HUDEP-2 (cell line): ENCODE measurements around the gene LMBR1.
"Not testable (repeated sequence)": the region's sequence is repeated elsewhere in the genome, so short reads cannot be mapped to it uniquely, and the experiment has no call there.

Experiments
- DNase-seq, 76 experiments: peaks; one replicate each; lab custom pipeline; 2025; ENCODE audit not compliant: unreplicated experiment in 76 of 76; lab: John Stamatoyannopoulos, UW

Gene LMBR1

DNA sequence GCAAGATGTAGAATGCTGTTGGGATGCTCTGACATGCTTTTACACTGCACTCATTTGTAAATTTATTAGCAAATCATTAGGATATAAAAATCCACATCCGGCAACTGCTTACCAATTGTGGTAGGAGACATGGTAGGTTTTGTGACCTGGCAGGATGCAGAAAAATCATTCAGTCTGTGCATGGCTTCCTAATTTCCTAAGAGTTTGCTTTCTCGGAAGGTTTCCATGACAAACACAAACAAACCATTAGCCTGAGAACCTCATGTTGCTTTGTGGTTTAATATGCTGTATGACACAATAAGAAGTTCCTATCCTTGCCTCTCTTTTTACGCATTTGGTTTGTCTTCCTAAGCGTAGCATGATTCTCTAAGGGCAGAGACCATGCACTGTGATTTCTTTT, 14.7 kb upstream of the LMBR1 start:
- DNase-seq: no peak

DNA sequence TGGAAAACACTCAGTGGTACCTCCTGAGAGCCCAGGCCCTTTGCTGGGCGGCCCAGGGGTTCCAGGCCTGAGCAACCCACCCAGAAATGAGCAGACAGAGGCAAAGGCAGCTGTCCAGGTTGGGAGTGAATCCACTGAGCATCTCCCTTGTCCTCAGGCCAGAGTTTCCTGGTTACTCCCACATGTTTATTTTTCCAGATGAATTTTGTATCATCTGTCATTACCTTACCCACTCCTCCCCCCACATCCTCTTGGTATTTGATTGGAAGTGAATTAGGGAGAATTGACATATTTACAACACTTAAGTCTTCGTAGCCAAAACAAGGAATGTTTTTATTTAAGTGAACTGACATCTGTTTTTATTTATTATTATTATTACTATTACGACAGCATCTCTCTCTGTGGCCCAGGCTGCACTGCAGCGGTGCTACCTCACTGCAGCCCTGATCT, 13.2 kb upstream of the LMBR1 start:
- DNase-seq: no peak

DNA sequence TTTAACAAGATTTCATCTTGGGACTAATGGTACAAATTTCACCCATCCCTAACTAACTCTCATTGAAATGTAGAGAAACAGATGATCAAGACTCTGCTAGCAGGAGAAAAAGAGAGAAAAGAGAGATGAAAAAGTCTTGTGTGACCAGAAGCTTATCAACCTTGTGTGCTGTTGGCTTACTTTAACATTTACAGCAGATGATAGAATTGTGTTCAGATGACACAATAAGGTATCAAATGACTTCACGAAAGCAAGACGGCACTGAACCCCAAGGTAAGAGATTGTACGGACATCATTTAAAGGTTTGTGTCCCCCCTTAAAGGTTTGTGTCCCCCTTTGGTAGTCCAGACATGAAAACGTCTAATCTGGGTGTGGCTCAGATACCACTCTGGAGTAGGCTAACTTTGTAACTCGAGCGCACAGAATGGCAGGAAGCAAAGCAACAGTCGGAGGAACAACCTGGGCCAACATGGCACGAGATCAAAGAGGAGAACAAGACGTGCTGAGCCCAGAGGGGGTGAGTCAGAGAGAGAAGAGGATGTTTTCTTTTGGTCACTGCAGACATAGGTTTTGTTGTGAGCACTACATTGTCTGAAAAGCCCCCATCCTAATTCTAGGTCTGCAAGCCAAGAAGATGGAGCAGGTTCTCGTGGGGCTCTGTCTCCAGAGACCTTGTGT, 10.4 kb upstream of the LMBR1 start:
- DNase-seq: no peak

DNA sequence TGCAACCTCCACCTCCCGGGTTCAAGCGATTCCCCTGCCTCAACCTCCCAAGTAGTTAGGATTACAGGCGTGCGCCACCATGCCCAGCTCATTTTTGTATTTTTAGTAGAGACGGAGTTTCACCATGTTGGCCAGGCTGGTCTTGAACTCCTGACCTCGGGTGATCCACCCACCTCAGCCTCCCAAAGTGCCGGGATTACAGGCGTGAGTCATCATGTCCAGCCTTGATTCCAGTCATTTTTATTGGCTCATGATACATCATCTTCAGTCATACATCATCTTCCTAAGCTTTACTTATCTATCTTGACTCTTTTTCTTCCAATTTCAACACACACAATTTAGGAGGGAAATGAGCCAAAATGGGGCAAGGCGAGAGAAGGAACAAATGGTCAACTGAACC, 7.1 kb upstream of the LMBR1 start:
- not testable (repeated sequence) for DNase-seq

DNA sequence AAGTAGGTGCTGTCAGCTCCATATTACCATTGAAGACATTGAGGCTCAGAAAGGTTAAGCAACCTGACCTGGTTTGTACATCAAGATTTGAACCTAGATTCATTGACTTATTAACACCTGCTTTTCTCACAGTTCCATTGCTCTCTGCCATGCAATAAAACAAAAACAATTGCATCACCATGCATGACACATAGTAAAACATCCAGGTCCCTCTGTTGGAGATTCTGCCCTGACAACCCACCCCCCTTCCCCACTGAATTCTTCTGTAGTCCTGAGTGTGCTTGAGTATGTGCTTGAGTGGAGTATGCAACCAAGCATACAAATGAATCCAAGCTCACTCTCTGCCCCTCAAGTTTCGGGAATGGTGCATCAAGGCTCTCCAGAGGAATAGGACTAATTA, 6.0 kb upstream of the LMBR1 start:
- no peak for DNase-seq

DNA sequence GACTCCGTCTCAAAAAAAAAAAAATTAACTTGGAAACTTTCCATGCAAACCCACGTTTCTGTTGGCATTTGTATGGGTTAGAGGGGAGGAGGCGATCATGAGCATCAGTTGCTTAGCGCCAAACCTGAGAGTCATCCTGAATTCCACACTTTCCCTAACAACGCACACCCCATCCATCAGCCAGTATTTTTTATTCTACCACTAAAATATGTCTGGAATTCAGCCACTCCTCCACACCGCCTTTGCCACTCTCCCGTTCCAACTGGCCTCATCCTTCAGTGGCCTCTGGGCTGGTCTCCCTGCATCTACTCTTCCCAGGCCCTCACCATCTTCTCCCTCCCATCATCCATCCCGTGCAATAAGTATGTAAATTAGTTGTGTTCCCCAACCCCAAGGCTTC, 4.7 kb upstream of the LMBR1 start:
- no peak for DNase-seq

DNA sequence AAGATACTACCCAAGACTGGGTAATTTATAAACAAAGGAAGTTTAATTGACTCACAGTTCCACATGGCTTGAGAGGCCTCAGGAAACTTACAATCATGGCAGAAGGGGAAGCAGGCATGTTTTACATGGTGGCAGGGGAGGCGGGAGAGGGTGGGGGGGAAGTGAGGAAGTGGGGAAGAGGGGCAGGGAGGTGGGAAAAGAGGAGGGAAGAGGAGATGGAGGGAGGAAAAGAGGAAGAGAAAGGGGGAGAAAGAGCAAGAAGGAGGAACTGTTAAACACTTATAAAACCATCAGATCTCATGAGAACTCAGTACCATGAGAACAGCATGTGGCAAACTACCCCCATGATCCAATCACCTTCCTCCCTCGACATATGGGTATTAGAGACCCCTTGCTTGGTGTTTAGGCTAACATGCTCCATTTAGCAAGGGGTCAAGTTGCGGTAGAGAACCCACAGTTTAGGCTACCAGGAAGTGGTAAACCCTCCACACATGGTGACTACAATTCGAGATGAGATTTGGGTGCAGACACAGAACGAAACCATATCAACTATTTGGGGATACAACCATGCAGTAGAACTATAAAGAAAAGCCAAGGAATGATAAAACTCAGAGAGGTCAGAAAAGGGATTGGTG, 3.5 kb upstream of the LMBR1 start:
- no peak for DNase-seq

DNA sequence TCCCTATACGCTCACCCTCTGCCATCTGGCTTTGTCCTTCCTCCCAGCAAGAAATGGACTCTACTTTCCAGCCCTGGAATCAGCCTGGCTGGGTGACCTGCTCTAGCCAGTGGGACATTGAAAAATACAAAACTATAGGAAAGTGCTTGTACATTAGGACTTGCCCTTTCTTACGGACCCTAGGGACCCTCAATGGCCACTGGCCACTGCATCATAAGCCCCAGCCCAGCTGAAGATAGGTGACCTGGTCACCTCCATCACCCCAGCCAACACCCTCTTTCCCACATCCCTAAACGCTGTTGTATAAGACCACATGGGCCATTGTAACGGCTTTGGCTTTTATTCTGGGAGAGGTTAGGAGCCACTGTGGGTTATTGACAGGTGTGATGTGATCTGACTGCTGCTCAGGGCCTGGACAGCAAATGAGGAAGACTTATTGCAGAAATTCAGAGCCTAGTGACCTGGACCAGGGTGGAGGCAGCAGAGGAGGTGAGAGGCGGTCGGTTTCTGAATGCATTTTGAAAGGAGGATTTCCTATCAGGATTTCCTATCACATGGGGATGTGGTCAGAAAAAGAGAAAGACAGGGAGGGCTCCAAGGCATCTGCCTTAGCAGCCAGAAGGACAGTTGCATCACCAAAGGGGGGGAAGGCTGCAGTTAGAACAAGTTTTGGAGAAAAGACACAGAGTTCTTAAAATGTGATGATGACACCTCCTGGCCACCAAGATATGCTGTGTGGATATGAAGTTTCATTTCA, 2.2 kb upstream of the LMBR1 start:
- no peak for DNase-seq

DNA sequence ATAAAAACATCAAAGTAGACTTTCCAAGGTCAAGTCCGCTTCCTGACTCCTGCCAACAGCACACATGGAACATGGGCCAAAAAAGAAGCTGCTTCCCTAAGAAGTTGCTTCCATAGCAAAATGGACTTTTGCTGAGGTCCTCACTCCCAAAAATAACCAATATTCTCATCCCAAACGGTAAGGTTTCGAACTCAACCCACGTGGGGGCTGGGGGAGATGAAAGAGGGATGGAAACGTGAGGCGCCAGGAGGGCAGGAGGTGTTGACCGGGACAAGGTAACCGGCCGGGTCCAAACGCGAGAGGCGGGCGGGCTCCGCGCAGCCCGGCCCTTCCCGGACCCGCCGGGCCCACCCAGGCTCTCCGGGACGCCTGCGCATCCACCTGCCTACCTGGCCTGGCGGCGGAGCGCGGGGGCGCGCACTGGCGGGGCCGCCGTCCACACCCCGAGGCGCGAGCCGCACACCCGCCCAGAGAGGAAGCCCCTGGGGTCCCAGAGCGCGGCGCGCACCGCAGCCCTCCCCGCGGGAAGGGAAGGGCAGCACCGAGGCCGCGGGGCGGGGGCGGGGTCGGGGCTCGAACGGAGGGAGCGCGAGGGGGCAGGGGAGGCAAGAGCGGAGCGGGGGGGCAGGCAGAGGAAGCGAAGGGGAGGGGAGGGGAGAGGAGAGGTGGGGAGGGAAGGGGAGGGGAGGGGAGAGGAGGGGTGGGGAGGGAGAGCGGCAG, 742 bp downstream of the LMBR1 start:
- DNase-seq: peak in 40 of 76 experiments; percentile 11 to 61 (median 36)

DNA sequence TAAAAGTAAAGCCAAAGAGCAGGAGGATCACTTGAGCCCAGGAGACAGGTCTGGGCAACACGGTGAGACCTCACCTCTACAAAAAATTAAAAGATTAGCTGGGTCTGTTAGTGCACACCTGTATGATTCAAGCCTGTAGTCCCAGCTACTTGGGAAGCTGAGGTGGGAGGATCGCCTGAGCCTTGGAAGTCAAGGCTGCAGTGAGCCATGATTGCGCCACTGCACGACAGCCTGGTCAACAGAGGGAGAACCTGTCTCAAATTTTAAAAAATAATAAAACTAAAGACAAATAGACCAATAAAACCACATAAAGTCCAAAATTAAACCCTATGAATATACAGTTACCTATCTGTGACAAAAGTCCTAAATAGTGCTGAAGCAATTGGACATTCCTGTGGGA, 3.2 kb downstream of the LMBR1 start:
- no peak for DNase-seq

DNA sequence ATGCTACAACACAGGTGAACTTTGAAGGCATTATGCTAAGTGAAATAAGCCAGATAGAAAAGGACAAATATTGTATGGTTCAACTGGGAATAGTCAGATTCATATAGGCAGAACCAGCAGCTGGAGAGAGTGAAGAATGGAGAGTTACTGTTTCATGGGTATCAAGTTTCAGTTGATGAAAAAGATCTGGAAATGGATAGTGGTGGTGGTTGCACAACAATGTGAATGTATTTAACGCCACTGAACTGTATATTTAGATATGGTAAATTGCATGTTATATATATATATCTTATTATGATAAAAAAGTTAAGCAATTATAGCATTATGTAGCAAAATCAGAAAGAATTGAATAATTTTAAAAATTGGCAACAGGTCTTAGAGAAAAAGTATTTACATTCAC, 3.9 kb downstream of the LMBR1 start:
- DNase-seq: no peak

DNA sequence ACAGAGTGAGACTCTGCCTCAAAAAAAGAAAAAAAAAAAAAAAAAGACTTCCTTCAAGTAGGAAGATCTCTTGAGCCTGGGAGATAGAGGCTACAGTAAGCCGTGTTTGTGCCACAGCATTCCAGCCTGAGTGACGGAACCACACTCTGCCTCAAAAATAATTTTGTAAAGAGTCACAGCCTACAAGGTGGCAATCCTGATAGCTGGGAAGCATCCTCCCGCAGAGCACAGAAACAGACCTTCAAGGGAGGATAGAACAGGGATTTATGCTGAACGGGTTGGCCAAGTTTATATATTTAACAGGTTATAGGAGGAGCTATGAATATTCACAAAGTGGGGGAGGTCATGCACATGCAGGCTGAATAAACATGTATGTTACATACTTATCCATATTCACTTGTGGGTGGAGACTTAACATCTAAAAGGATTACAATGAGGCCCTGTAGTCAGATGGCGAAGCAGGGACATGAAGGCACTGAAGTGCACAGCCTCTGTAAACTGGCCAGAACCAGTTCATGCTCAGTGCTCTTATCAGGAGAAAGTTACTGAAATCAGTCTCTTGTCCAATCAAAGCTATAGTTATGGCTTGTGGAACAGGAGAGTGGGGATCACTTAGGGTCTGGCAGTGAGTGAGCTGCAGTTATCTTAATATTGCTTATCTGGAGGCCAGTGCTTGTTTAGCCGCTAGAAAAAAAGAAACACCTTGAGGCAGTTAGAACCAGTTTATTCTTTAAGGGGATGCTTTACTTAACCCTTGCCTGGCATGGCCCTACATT, 6.8 kb downstream of the LMBR1 start:
- DNase-seq: peak in 5 of 76 experiments; percentile 8 to 30 (median 25)

DNA sequence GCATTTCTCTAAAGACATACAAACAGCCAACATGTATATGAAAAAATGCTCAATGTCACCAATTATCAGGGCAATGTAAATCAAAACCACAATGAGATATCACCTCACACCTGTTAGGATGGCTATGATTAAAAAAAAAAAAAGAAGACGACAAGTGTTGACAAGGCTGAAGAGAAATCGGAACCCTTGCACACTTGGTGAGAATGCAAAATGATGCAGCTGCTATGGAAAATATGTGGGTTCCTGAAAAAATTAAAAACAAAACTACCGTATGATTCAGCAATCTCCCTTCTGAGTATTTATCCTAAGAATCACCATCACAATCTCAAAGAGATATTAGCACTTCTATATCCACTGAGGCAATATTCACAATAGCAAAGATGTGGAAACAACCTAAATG, 11.3 kb downstream of the LMBR1 start:
- no peak for DNase-seq

DNA sequence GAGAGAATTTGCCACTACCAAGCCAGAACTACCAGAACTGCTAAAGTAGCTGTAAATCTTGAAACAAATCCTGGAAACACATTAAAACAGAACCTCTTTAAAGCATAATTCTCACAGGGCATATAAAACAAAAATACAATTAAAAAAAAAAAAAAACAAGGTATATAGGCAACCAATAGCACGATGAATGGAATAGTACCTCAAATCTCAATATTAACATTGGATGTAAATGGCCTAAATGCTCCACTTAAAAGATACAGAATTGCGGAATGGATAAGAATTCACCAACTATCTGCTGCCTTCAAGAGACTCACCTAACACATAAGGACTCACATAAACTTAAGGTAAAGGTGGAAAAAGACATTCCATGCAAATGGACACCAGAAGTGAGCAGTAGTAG, 17.2 kb downstream of the LMBR1 start:
- DNase-seq: no peak

DNA sequence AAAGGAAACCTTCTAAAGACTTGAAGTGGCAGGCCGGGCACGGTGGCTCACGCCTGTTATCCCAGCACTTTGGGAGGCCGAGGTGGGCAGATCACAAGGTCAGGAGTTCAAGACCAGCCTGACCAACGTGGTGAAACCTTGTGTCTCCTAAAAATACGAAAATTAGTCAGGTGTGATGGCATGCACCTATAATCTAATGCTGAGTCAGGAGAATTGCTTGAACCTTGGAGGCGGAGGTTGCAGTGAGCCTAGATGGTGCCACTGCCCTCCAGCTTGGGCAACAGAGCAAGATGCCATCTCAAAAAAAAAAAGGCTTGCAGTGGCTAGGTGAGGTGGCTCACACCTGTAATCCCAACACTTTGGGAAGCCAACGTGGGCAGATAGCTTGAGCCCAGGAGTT, 24.6 kb downstream of the LMBR1 start:
- DNase-seq: not testable (repeated sequence)

DNA sequence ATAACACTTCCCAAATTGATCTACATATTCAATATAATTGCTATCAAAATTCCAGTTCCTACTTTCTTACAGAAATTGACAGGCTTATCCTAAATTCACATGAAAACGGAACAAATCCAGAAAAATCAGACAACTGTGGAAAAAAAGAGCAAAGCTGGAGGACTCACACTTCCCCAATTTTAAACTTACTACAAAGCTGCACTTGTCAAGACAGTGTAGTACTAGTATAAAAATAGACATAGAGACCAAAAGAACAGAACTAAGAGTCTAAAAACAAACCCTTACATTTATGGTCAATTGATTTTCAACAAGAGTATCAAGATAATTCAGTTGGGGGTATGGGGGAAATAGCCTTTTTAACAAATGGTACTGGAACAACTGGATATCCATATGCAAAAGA, 27.5 kb downstream of the LMBR1 start:
- DNase-seq: no peak

DNA sequence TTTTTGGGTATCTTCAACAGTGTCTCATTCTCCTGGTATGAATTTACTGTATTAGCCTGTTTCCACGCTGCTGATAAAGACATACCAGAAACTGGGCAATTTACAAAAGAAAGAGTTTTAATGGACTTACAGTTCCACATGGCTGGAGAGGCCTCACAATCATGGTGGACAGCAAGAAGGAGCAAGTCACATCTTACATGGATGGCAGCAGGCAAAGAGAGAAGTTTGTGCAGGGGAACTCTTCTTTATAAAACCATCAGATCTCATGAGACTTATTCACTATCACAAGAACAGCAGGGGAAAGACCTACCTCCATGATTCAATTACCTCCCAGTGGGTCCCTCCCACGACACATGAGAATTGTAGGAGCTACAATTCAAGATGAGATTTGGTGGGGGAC, 31.0 kb downstream of the LMBR1 start:
- DNase-seq: not testable (repeated sequence)

DNA sequence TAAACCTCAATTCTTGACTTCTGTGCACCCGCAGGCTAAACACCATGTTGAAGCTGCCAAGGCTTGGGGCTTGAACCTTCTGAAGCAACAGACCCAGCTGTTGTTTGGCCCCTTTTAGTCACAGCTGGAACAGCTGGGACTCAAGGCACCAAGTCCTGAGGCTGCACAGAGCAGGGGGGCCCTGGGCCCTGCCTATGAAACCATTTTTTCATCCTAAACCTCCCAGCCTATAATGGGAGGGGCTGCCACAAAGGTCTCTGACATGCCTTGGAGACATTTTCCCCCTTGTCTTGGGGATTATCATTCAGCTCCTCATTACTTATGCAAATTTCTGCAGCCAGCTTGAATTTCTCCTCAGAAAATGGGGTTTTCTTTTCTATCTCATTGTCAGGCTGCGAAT, 31.8 kb downstream of the LMBR1 start:
- no peak for DNase-seq

DNA sequence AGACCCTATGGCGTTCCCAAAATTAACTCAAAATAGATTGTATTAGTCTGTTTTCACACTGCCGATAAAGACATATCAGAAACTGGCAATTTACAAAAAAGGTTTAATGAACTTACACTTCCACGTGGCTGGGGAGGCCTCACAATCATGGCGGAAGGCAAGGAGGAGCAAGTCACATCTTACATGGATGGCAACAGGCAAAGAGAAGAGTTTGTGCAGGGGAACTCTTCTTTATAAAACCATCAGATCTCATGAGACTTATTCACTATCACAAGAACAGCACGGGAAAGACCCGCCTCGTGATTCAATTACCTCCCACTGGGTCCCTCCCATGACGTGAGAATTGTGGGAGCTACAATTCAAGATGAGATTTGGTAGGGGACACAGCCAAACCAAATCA, 32.9 kb downstream of the LMBR1 start:
- not testable (repeated sequence) for DNase-seq

DNA sequence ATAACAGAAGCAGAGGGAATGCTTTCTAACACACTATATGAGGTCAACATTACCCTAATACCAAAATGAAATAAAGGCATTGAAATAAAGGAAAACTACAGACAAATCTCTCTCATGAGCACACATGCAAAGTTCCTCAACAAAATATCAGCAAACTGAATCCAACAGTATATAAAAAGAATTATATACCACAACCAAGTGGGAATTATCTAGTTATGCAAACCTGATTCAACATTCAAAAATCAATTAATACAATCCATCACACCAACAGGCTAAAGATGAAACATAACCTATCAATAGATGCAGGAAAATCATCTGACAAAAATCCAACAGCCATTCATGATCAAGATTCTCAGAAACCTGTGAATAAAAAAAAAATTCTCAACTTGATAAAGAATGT, 34.5 kb downstream of the LMBR1 start:
- DNase-seq: no peak

DNA sequence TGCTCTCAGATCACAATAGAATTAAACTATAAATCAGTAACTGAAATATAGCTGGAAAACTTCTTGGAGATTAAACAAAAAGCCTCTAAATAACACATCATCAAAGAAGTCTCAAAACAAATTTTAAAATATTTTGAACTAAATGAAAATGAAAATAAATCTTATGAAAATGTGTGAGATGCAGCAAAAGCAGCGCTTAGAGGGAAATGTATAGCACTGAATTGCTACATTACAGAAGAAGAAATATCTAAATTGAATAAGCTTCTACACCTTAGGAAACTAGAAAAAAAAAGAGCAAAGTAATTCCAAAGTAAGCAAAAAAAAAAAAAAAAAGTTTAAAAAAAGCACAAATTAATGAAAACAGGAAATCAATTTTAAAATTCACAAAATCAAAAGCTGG, 35.2 kb downstream of the LMBR1 start:
- DNase-seq: no peak
